ENCODE results near the gene CSTF1. TPM values are rescaled to one million over a fixed set of nuclear protein-coding genes. Genes with fewer than 3 reads are reported as not detected.

The CSTF1 gene
- polyA plus RNA-seq (2012; ENCODE audit: insufficient read depth, insufficient read length) = 57.0 TPM

- peak within 1 kb of the TSS; percentile 87 for H3K4me3 ChIP-seq (ENCODE audit: low read length)
- peak; percentile 99 for DNase-seq (ENCODE audit: low read depth, low spot score)
Measured at GRCh38 chr20:56392132-56392880, at the start of gene CSTF1, which contains the start of gene AURKA. CSTF1 (plus strand) TSS chr20:56392645; CDS start chr20:56395553, 2,908 bp downstream. AURKA (minus strand) TSS chr20:56392215; CDS start chr20:56388197, 4,018 bp downstream.

- H3K4me3 ChIP-seq (ENCODE audit: low read length) = no peak overlapping the region
- no peak for DNase-seq (ENCODE audit: low read depth, low spot score)
Measured at GRCh38 chr20:56342783-56343182, 49.7 kb upstream of the CSTF1 start.

GRCh38 chr20:56343861-56344381 is 48.5 kb upstream of the CSTF1 start:
- peak; percentile 42 for DNase-seq (ENCODE audit: low read depth, low spot score)
- H3K4me3 ChIP-seq (ENCODE audit: low read length) = no peak overlapping the region

- DNase-seq (ENCODE audit: low read depth, low spot score) = no peak
Measured at GRCh38 chr20:56345911-56346310, 46.5 kb upstream of the CSTF1 start.

GRCh38 chr20:56347628-56348304 is 44.7 kb upstream of the CSTF1 start:
- DNase-seq (ENCODE audit: low read depth, low spot score) = no peak
- H3K4me3 ChIP-seq (ENCODE audit: low read length) = no peak overlapping the region

More at GRCh38 chr20:56345911-56346310, 46.5 kb upstream of the CSTF1 start:
- H3K4me3 ChIP-seq (ENCODE audit: low read length) = no peak overlapping the region

GRCh38 chr20:56348305-56348693 is 44.1 kb upstream of the CSTF1 start:
- H3K4me3 ChIP-seq (ENCODE audit: low read length) = no peak overlapping the region
- no peak for DNase-seq (ENCODE audit: low read depth, low spot score)

- no peak overlapping the region for H3K4me3 ChIP-seq (ENCODE audit: low read length)
- DNase-seq (ENCODE audit: low read depth, low spot score) = no peak
Measured at GRCh38 chr20:56348746-56349145, 43.7 kb upstream of the CSTF1 start.

- no peak overlapping the region for H3K4me3 ChIP-seq (ENCODE audit: low read length)
- DNase-seq (ENCODE audit: low read depth, low spot score) = no peak
Measured at GRCh38 chr20:56350842-56351241, 41.6 kb upstream of the CSTF1 start.

GRCh38 chr20:56352345-56353055 is 39.9 kb upstream of the CSTF1 start:
- H3K4me3 ChIP-seq (ENCODE audit: low read length) = no peak overlapping the region
- DNase-seq (ENCODE audit: low read depth, low spot score) = no peak

GRCh38 chr20:56353356-56353755 is 39.1 kb upstream of the CSTF1 start:
- no peak for DNase-seq (ENCODE audit: low read depth, low spot score)
- no peak overlapping the region for H3K4me3 ChIP-seq (ENCODE audit: low read length)

- no peak for DNase-seq (ENCODE audit: low read depth, low spot score)
- H3K4me3 ChIP-seq (ENCODE audit: low read length) = peak overlapping the region; percentile 32; the same call in 1 of the 2 replicates
Measured at GRCh38 chr20:56358070-56358469, 34.4 kb upstream of the CSTF1 start.

GRCh38 chr20:56358600-56359211 is 33.7 kb upstream of the CSTF1 start, which contains the start of gene FAM210B:
FAM210B (plus strand) TSS chr20:56358974; CDS start chr20:56359006, 32 bp downstream.
- peak within 1 kb of the TSS; percentile 54 for H3K4me3 ChIP-seq (ENCODE audit: low read length)
- DNase-seq (ENCODE audit: low read depth, low spot score) = peak; percentile 74

- no peak for DNase-seq (ENCODE audit: low read depth, low spot score)
Measured at GRCh38 chr20:56359212-56360132, 33.0 kb upstream of the CSTF1 start.

GRCh38 chr20:56360133-56360907 is 32.1 kb upstream of the CSTF1 start:
- no peak overlapping the region for H3K4me3 ChIP-seq (ENCODE audit: low read length)
- DNase-seq (ENCODE audit: low read depth, low spot score) = no peak

More at GRCh38 chr20:56359212-56360132, 33.0 kb upstream of the CSTF1 start:
- peak overlapping the region; percentile 54 for H3K4me3 ChIP-seq (ENCODE audit: low read length)

GRCh38 chr20:56360908-56361205 is 31.6 kb upstream of the CSTF1 start:
- no peak overlapping the region for H3K4me3 ChIP-seq (ENCODE audit: low read length)

GRCh38 chr20:56361900-56362299 is 30.5 kb upstream of the CSTF1 start:
- no peak for DNase-seq (ENCODE audit: low read depth, low spot score)
- no peak overlapping the region for H3K4me3 ChIP-seq (ENCODE audit: low read length)

More at GRCh38 chr20:56360908-56361205, 31.6 kb upstream of the CSTF1 start:
- no peak for DNase-seq (ENCODE audit: low read depth, low spot score)

GRCh38 chr20:56362833-56363413 is 29.5 kb upstream of the CSTF1 start:
- no peak for DNase-seq (ENCODE audit: low read depth, low spot score)
- H3K4me3 ChIP-seq (ENCODE audit: low read length) = no peak overlapping the region
